GM23338 (cell line): ENCODE data around the gene PPL. TPM values are rescaled to one million over a fixed set of nuclear protein-coding genes. Genes with fewer than 3 reads are reported as not detected.

Source experiments
- ATAC-seq: fragments of 200-7000 bp; cut with Tn5 transposase; 3 replicates; pipeline ENCODE4 v1.9.1; 2020
- DNase-seq: peaks from one replicate; pipeline ENCODE4 v3.0.0-alpha.2; 2015; ENCODE audit warnings: low spot score
- H2AFZ ChIP-seq: fragments of 200-600 bp; sonication (generic); 2 replicates; pipeline ENCODE4 v1.8.0; 2016; ENCODE audit warnings: antibody characterized with exemption, mild to moderate bottlenecking, moderate library complexity
- H3F3A ChIP-seq: fragments of 200-600 bp; sonication (generic); replicated peaks from 2 replicates; pipeline ENCODE4 v1.8.0; 2017; ENCODE audit warnings: antibody characterized with exemption, mixed run types, low read depth
- H3K27ac ChIP-seq: fragments of 200-600 bp; sonication (generic); 2 replicates; pipeline ENCODE4 v1.6.1; 2016; ENCODE audit warnings: low read depth
- H3K27me3 ChIP-seq: fragments of 200-600 bp; sonication (generic); 2 replicates; pipeline ENCODE4 v1.8.0; 2016; ENCODE audit warnings: mild to moderate bottlenecking, mixed run types, moderate library complexity; ENCODE audit not compliant: insufficient read depth
- H3K36me3 ChIP-seq: fragments of 200-600 bp; sonication (generic); 2 replicates; pipeline ENCODE4 v1.8.0; 2016; ENCODE audit warnings: mild to moderate bottlenecking; ENCODE audit not compliant: insufficient read depth
- H3K4me1 ChIP-seq: fragments of 200-600 bp; sonication (generic); 2 replicates; pipeline ENCODE4 v1.8.0; 2016; ENCODE audit warnings: mild to moderate bottlenecking, moderate library complexity; ENCODE audit not compliant: insufficient read depth
- H3K4me2 ChIP-seq: fragments of 200-600 bp; sonication (generic); 2 replicates; pipeline ENCODE4 v1.7.1; 2017; ENCODE audit warnings: mixed run types
- H3K4me3 ChIP-seq: fragments of 200-600 bp; sonication (generic); 2 replicates; pipeline ENCODE4 v1.6.1; 2016; ENCODE audit warnings: mixed run types
- H3K79me2 ChIP-seq: fragments of 200-600 bp; sonication (generic); replicated peaks from 2 replicates; pipeline ENCODE4 v1.8.0; 2017; ENCODE audit warnings: mild to moderate bottlenecking; ENCODE audit not compliant: insufficient read depth
- H3K9me2 ChIP-seq: fragments of 200-600 bp; sonication (generic); 2 replicates; pipeline ENCODE4 v1.8.0; 2017; ENCODE audit not compliant: insufficient read depth
- H4K20me1 ChIP-seq: fragments of 200-600 bp; sonication (generic); replicated peaks from 2 replicates; pipeline ENCODE4 v1.8.0; 2017; ENCODE audit warnings: mild to moderate bottlenecking; ENCODE audit not compliant: insufficient read depth
- H3K27ac Mint-ChIP-seq: 2 replicates; pipeline ENCODE4 v1.8.0; 2020; ENCODE audit warnings: inconsistent platforms, mild to moderate bottlenecking, moderate library complexity, mixed read lengths
- H3K27me3 Mint-ChIP-seq: 3 replicates; pipeline ENCODE4 v1.8.0; 2022; ENCODE audit warnings: low read depth, mild to moderate bottlenecking, moderate library complexity, mixed read lengths, inconsistent platforms; ENCODE audit not compliant: insufficient read depth, poor library complexity
- H3K36me3 Mint-ChIP-seq: 3 replicates; pipeline ENCODE4 v1.8.0; 2021; ENCODE audit warnings: low read depth, mild to moderate bottlenecking, inconsistent platforms, moderate library complexity, mixed read lengths
- H3K4me1 Mint-ChIP-seq: 3 replicates; pipeline ENCODE4 v1.8.0; 2020; ENCODE audit warnings: mild to moderate bottlenecking, inconsistent platforms, mixed read lengths
- H3K4me3 Mint-ChIP-seq: 3 replicates; pipeline ENCODE4 v1.8.0; 2021; ENCODE audit warnings: moderate library complexity, mild to moderate bottlenecking, inconsistent platforms, mixed read lengths
- H3K9me3 Mint-ChIP-seq: 3 replicates; pipeline ENCODE4 v1.8.0; 2020; ENCODE audit warnings: moderate library complexity, mild to moderate bottlenecking, inconsistent platforms, mixed read lengths
- EZH2 ChIP-seq: fragments of 200-600 bp; sonication (generic); IDR thresholded peaks from one replicate; pipeline ENCODE4 v1.8.0; 2017; ENCODE audit warnings: antibody characterized with exemption, mild to moderate bottlenecking, low read depth; ENCODE audit not compliant: unreplicated experiment
- STAT1 ChIP-seq: IDR thresholded peaks from one replicate; pipeline ENCODE4 v1.6.1; 2016; ENCODE audit warnings: antibody characterized with exemption; ENCODE audit not compliant: unreplicated experiment
- ZNF331 ChIP-seq: fragments of 250-450 bp; sonication (Bioruptor Pico); IDR thresholded peaks from 2 replicates; pipeline ENCODE4 v1.5.0; 2020; ENCODE audit warnings: low read depth, mild to moderate bottlenecking, moderate library complexity
- polyA plus RNA-seq: library from polyadenylated mRNA; unstranded; fragments of >200 nt; fragmentation: Nextera tagmentation; extraction: Ambion mirVana; gene quantifications from 2 replicates; pipeline ENCODE4 v1.2.1, GENCODE V29; 2016
- total RNA-seq: library from RNA; depleted of rRNA; stranded (reverse); fragments of >200 nt; shearing (Covaris generic); gene quantifications from 2 replicates; pipeline ENCODE4 v1.2.3, GENCODE V29; 2014
- TF ChIP-seq, protein P1 (sequence below): fragments of 250-450 bp; sonication (Bioruptor Pico); IDR thresholded peaks from 2 replicates; pipeline ENCODE4 v1.5.0; 2020; ENCODE audit warnings: mild to moderate bottlenecking, moderate library complexity
- TF ChIP-seq, protein P2 (sequence below): IDR thresholded peaks from one replicate; pipeline ENCODE4 v1.6.1; 2018; ENCODE audit warnings: antibody characterized with exemption; ENCODE audit not compliant: unreplicated experiment

PPL gene
- total and polyA plus RNA-seq, 2 experiments from 2014 or later = 10.6 to 31.7 TPM

- TF ChIP-seq, protein P1, sequence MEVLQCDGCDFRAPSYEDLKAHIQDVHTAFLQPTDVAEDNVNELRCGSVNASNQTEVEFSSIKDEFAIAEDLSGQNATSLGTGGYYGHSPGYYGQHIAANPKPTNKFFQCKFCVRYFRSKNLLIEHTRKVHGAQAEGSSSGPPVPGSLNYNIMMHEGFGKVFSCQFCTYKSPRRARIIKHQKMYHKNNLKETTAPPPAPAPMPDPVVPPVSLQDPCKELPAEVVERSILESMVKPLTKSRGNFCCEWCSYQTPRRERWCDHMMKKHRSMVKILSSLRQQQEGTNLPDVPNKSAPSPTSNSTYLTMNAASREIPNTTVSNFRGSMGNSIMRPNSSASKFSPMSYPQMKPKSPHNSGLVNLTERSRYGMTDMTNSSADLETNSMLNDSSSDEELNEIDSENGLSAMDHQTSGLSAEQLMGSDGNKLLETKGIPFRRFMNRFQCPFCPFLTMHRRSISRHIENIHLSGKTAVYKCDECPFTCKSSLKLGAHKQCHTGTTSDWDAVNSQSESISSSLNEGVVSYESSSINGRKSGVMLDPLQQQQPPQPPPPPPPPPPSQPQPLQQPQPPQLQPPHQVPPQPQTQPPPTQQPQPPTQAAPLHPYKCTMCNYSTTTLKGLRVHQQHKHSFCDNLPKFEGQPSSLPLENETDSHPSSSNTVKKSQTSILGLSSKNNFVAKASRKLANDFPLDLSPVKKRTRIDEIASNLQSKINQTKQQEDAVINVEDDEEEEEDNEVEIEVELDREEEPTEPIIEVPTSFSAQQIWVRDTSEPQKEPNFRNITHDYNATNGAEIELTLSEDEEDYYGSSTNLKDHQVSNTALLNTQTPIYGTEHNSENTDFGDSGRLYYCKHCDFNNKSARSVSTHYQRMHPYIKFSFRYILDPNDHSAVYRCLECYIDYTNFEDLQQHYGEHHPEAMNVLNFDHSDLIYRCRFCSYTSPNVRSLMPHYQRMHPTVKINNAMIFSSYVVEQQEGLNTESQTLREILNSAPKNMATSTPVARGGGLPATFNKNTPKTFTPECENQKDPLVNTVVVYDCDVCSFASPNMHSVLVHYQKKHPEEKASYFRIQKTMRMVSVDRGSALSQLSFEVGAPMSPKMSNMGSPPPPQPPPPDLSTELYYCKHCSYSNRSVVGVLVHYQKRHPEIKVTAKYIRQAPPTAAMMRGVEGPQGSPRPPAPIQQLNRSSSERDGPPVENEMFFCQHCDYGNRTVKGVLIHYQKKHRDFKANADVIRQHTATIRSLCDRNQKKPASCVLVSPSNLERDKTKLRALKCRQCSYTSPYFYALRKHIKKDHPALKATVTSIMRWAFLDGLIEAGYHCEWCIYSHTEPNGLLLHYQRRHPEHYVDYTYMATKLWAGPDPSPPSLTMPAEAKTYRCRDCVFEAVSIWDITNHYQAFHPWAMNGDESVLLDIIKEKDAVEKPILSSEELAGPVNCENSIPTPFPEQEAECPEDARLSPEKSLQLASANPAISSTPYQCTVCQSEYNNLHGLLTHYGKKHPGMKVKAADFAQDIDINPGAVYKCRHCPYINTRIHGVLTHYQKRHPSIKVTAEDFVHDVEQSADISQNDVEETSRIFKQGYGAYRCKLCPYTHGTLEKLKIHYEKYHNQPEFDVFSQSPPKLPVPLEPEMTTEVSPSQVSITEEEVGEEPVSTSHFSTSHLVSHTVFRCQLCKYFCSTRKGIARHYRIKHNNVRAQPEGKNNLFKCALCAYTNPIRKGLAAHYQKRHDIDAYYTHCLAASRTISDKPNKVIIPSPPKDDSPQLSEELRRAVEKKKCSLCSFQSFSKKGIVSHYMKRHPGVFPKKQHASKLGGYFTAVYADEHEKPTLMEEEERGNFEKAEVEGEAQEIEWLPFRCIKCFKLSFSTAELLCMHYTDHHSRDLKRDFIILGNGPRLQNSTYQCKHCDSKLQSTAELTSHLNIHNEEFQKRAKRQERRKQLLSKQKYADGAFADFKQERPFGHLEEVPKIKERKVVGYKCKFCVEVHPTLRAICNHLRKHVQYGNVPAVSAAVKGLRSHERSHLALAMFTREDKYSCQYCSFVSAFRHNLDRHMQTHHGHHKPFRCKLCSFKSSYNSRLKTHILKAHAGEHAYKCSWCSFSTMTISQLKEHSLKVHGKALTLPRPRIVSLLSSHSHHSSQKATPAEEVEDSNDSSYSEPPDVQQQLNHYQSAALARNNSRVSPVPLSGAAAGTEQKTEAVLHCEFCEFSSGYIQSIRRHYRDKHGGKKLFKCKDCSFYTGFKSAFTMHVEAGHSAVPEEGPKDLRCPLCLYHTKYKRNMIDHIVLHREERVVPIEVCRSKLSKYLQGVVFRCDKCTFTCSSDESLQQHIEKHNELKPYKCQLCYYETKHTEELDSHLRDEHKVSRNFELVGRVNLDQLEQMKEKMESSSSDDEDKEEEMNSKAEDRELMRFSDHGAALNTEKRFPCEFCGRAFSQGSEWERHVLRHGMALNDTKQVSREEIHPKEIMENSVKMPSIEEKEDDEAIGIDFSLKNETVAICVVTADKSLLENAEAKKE = no peak
- no peak for TF ChIP-seq ZNF331 (CRISPR knock-in tag)
- TF ChIP-seq EZH2 = no peak
- TF ChIP-seq, protein P2, sequence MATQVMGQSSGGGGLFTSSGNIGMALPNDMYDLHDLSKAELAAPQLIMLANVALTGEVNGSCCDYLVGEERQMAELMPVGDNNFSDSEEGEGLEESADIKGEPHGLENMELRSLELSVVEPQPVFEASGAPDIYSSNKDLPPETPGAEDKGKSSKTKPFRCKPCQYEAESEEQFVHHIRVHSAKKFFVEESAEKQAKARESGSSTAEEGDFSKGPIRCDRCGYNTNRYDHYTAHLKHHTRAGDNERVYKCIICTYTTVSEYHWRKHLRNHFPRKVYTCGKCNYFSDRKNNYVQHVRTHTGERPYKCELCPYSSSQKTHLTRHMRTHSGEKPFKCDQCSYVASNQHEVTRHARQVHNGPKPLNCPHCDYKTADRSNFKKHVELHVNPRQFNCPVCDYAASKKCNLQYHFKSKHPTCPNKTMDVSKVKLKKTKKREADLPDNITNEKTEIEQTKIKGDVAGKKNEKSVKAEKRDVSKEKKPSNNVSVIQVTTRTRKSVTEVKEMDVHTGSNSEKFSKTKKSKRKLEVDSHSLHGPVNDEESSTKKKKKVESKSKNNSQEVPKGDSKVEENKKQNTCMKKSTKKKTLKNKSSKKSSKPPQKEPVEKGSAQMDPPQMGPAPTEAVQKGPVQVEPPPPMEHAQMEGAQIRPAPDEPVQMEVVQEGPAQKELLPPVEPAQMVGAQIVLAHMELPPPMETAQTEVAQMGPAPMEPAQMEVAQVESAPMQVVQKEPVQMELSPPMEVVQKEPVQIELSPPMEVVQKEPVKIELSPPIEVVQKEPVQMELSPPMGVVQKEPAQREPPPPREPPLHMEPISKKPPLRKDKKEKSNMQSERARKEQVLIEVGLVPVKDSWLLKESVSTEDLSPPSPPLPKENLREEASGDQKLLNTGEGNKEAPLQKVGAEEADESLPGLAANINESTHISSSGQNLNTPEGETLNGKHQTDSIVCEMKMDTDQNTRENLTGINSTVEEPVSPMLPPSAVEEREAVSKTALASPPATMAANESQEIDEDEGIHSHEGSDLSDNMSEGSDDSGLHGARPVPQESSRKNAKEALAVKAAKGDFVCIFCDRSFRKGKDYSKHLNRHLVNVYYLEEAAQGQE = no peak
- TF ChIP-seq STAT1 = no peak
Observed at GRCh38 chr16:4865231-4865860, 71.6 kb downstream of the PPL start (continued).

GRCh38 chr16:4864728-4865127, 72.2 kb downstream of the PPL start:
- H3K79me2 ChIP-seq = peaks cover 75% of the 10 kb centered on the region
- Mint-ChIP-seq H3K27ac (no peak overlapping the region), H3K4me1 (no peaks in the 10 kb centered on the region)
- TF ChIP-seq, protein P1 = no peak
- TF ChIP-seq EZH2 (no peak), STAT1 (no peak)

More at GRCh38 chr16:4864728-4865127, 72.2 kb downstream of the PPL start:
- Histone ChIP-seq H2AFZ (no peak overlapping the region), H3K9me2 (no peaks in the 10 kb centered on the region), H3K4me3 (no peak overlapping the region), H3K4me2 (no peak overlapping the region), H3K4me1 (no peaks in the 10 kb centered on the region), H4K20me1 (peaks cover 55% of the 10 kb centered on the region), H3K27me3 (no peaks in the 10 kb centered on the region), H3F3A (0 out of 2 replicates have a peak, but pooled peaks cover 5% of the 10 kb centered on the region), H3K27ac (no peak overlapping the region), H3K36me3 (peaks cover 13% of the 10 kb centered on the region)
- no peak for ATAC-seq
- H3K27me3 Mint-ChIP-seq = peaks cover 3% of the 10 kb centered on the region
- no peak overlapping the region for H3K4me3 Mint-ChIP-seq
- H3K9me3 Mint-ChIP-seq = no peaks in the 10 kb centered on the region
- no peak for DNase-seq
- peaks cover 35% of the 10 kb centered on the region for H3K36me3 Mint-ChIP-seq
